DOHH2 (cell line): Measurements from ENCODE around the gene STX18.
A peak's percentile ranks its signal among the peaks of the same experiment; 100 is the strongest.

Experiments used
- EZH2phosphoT487 ChIP-seq: fragments of 200-600 bp; sonication (generic); IDR thresholded peaks from 2 replicates; pipeline ENCODE4 v1.6.1; 2017; ENCODE audit warnings: borderline replicate concordance, mild to moderate bottlenecking, antibody characterized with exemption, low read length, moderate library complexity, mixed read lengths
- TF ChIP-seq, protein P1 (sequence below): fragments of 200-600 bp; sonication (generic); IDR thresholded peaks from one replicate; pipeline ENCODE4 v1.5.1; 2014; ENCODE audit warnings: antibody characterized with exemption, mild to moderate bottlenecking, low read depth, low read length; ENCODE audit not compliant: poor library complexity, severe bottlenecking

DNA sequence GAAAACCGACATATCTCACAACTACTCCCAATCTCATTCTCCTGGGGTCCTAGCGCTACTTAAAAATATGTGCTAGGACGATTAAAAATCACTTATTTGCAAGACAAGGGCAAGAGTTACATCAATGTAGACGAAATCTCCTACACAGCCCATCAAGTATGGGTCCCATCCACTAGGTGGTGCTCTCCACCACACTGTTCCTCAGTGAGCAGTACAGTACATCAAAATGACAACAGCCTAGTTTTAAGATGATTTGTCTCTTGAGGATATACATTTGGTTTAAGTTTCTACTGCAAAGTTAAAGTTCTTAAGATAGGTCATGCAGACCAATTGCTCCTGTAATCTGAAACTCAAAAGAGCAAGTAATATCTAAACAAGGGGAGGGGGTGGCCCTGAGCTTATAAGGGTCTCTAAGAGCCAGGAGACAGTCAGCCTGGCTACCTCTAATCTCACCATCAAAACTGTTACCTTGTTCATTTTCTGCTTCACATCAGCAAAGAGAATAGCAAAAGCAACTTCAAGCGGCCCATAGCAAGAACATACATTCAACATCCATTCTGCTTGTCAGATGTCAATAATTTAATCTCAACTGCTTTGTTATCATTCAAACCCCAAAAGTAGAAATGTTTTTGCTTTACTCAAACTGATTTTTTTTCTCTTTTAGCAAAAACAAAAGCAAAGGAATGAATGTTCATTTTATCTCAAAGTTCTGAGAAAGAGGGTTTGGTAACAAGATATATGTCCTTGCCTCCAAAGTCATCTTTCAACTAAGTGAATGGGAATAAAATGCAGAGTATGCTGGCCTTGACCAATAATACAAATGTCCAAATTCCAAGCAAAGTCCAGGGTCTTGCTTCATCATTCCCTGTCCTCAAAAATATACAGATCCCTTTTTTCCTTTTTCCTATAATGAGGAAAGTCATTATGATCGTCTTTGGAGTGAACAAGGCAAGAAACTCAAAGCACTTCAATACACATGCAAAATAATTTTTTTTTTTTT is 53.1 kb downstream of the STX18 start:
- TF ChIP-seq, protein P1, sequence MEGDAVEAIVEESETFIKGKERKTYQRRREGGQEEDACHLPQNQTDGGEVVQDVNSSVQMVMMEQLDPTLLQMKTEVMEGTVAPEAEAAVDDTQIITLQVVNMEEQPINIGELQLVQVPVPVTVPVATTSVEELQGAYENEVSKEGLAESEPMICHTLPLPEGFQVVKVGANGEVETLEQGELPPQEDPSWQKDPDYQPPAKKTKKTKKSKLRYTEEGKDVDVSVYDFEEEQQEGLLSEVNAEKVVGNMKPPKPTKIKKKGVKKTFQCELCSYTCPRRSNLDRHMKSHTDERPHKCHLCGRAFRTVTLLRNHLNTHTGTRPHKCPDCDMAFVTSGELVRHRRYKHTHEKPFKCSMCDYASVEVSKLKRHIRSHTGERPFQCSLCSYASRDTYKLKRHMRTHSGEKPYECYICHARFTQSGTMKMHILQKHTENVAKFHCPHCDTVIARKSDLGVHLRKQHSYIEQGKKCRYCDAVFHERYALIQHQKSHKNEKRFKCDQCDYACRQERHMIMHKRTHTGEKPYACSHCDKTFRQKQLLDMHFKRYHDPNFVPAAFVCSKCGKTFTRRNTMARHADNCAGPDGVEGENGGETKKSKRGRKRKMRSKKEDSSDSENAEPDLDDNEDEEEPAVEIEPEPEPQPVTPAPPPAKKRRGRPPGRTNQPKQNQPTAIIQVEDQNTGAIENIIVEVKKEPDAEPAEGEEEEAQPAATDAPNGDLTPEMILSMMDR, result peak; percentile 93
- no peak for TF ChIP-seq EZH2phosphoT487
